Activated CD4-positive, CD25-positive, alpha-beta regulatory T cell treated with anti-CD3 and anti-CD28 coated beads, Interleukin-2, amount 50 U/mL, for 16 hours (primary cell): ENCODE measurements around the gene ITK.

Experiments
- DNase-seq: peaks from one replicate; pipeline ENCODE4 v3.0.0-alpha.2; 2020; ENCODE audit warnings: low read depth, low spot score

The ITK gene

GRCh38 chr5:157279605-157280239 lies 99.1 kb downstream of the ITK start:
- no peak for DNase-seq

- DNase-seq, result no peak
These were observed 100.3 kb downstream of the ITK start for GRCh38 chr5:157280927-157281326.

GRCh38 chr5:157282150-157282549 lies 101.5 kb downstream of the ITK start:
- DNase-seq, result no peak

- DNase-seq, result no peak
These were observed 102.8 kb downstream of the ITK start for GRCh38 chr5:157283434-157283833.

GRCh38 chr5:157284458-157285212 lies 104.0 kb downstream of the ITK start:
- no peak for DNase-seq

GRCh38 chr5:157285310-157286035 lies 104.8 kb downstream of the ITK start:
- DNase-seq, result no peak

- no peak for DNase-seq
These were observed 106.1 kb downstream of the ITK start for GRCh38 chr5:157286761-157287211.

GRCh38 chr5:157288405-157289163 lies 107.9 kb downstream of the ITK start:
- DNase-seq, result no peak

- DNase-seq, result no peak
These were observed 108.7 kb downstream of the ITK start for GRCh38 chr5:157289164-157289819.

GRCh38 chr5:157290156-157290980 lies 109.7 kb downstream of the ITK start:
- no peak for DNase-seq

- no peak for DNase-seq
These were observed 110.5 kb downstream of the ITK start for GRCh38 chr5:157290981-157291711.

GRCh38 chr5:157292599-157292998 lies 112.0 kb downstream of the ITK start:
- no peak for DNase-seq

- DNase-seq, result no peak
These were observed 113.9 kb downstream of the ITK start for GRCh38 chr5:157294407-157295091.

GRCh38 chr5:157295247-157295646 lies 114.6 kb downstream of the ITK start:
- DNase-seq, result no peak

- DNase-seq, result no peak
These were observed 119.9 kb downstream of the ITK start for GRCh38 chr5:157300564-157300963.

- DNase-seq, result no peak
These were observed 120.4 kb downstream of the ITK start for GRCh38 chr5:157301066-157301465.

GRCh38 chr5:157303023-157303422 lies 122.4 kb downstream of the ITK start:
- DNase-seq, result no peak

- no peak for DNase-seq
These were observed 123.2 kb downstream of the ITK start for GRCh38 chr5:157303667-157304327.
